Epithelial cell of esophagus (primary cell): ENCODE results near the gene FXR1.

Experiments used
- DNase-seq: peaks from one replicate; pipeline ENCODE4 v3.0.0; 2010; ENCODE audit warnings: low read depth
- H3K4me3 ChIP-seq: 2 replicates; pipeline ENCODE4 v1.5.1; 2011; ENCODE audit warnings: mild to moderate bottlenecking, low read length, control low read depth
- CTCF ChIP-seq: IDR thresholded peaks from 2 replicates; pipeline ENCODE4 v1.5.1; 2011; ENCODE audit warnings: low read depth, mild to moderate bottlenecking, low read length, control low read depth, inconsistent platforms; ENCODE audit not compliant: insufficient read depth; ENCODE audit errors: missing control alignments

Gene FXR1

GRCh38 chr3:180930526-180930925 is 18.1 kb downstream of the FXR1 start:
- no peak for TF ChIP-seq CTCF
- no peak overlapping the region for H3K4me3 ChIP-seq
- no peak for DNase-seq

GRCh38 chr3:180932819-180933218 is 20.3 kb downstream of the FXR1 start:
- no peak for TF ChIP-seq CTCF
- DNase-seq = no peak
- no peak overlapping the region for H3K4me3 ChIP-seq

GRCh38 chr3:180934638-180935037 is 22.2 kb downstream of the FXR1 start:
- no peak for TF ChIP-seq CTCF
- peak; percentile 38 for DNase-seq
- no peak overlapping the region for H3K4me3 ChIP-seq

DNA sequence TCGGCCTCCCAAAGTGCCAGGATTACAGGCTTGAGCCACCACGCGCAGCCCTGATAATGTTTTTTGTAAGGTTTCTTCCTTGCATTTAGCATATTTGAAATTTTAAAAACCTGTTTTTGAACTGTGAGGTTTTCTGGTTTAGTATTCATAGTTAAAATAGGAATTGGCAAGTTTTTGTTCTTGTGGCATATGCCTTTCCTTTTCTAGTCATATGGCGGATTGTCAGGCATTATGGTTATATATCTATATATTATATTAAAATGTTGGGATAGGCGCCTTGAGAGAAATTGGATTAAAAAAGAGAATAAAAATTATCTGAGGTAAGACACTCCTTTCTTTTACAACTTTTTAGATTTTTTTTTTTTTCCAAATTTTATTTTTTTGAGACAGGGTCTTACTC is 28.4 kb downstream of the FXR1 start:
- DNase-seq = no peak
- H3K4me3 ChIP-seq = no peak overlapping the region
- TF ChIP-seq CTCF = no peak

- H3K4me3 ChIP-seq = no peak overlapping the region
- no peak for TF ChIP-seq CTCF
- no peak for DNase-seq
Measured at GRCh38 chr3:180947761-180948390, 35.4 kb downstream of the FXR1 start.

GRCh38 chr3:180959691-180960090 is 47.2 kb downstream of the FXR1 start:
- TF ChIP-seq CTCF = no peak
- H3K4me3 ChIP-seq = no peak overlapping the region
- DNase-seq = no peak

DNA sequence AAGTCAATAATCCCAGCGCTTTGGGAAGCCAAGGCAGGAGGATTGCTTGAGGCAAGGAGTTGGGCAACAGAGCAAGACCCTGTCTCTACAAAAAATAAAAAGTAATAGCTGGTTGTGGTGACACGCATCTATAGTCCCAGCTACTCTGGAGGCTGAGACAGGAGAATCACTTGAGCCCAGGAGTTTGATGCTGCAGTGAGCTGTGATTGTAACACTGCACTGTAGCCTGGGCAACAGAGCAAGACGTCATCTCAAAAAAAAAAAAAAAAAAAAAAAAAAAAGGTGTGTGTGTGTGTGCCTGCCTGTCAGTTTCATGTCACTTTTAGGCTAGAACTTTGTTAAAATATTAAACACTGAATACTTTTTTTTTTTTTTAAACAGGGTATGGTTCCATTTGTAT is 48.6 kb downstream of the FXR1 start:
- no peak for DNase-seq
- no peak for TF ChIP-seq CTCF
- H3K4me3 ChIP-seq = no peak overlapping the region
